ENCODE results near the gene TCF3. TPM values are rescaled to one million over a fixed set of nuclear protein-coding genes. Genes with fewer than 3 reads are reported as not detected.

The TCF3 gene
- total and polyA plus RNA-seq, 2 of the 8 experiments (the other 6 are each of a cell fraction or from before 2014, with no cell fraction given) = 241 to 348 TPM

GRCh38 chr19:1601613-1602064 is 50.8 kb downstream of the TCF3 start:
- H3K23me2 ChIP-seq (ENCODE audit: low read depth, low read length) = peaks cover 8% of the 10 kb centered on the region; the same call in 1 of the 2 replicates
- no peak overlapping the region for H3K4me3 ChIP-seq (ENCODE audit: extremely low read depth in 1 of 4, insufficient read depth in 2 of 4, low read depth in 3 of 4, low read length in 4 of 4)
- CTCF ChIA-PET (ENCODE audit: partially characterized antibody) = interaction anchor here (1.0 to 5.6 kb wide), 9 partner anchors 8 to 55 kb away, joined by 3 to 36 read pairs (median 4); no protein-coding TSS in a partner anchor
- no peak overlapping the region for H2BK20ac ChIP-seq (ENCODE audit: low read length)
- H3K9ac ChIP-seq (replicated peaks in 1 of 4; ENCODE audit: extremely low read depth in 1 of 4, low read depth in 3 of 4, low read length in 3 of 4) = no peak overlapping the region
- H3K14ac ChIP-seq (ENCODE audit: insufficient read length) = no peak overlapping the region
- no peak overlapping the region for H4K8ac ChIP-seq (ENCODE audit: extremely low read depth, insufficient read depth, low read length)
- no peak overlapping the region for H3K27ac ChIP-seq (ENCODE audit: low read depth, low read length)
- peaks cover 0 to 7% (median 3%) of the 10 kb centered on the region in 4 experiments; a peak in 6 of 7 replicates for H3K4me1 ChIP-seq (replicated peaks in 1 of 4; ENCODE audit: control insufficient read depth in 3 of 4, insufficient read depth in 4 of 4, low read length in 3 of 4)
- no peak overlapping the region for H4K5ac ChIP-seq (ENCODE audit: insufficient read length, low read depth, low read length)
- H2BK120ac ChIP-seq (replicated peaks; ENCODE audit: low read depth, low read length) = no peak overlapping the region
- H2AK5ac ChIP-seq (ENCODE audit: low read depth, low read length) = no peak overlapping the region
- POLR2A ChIA-PET (ENCODE audit: partially characterized antibody) = interaction anchor here (1.2 to 5.1 kb wide), 4 partner anchors 8 to 27 kb away, joined by 4 to 38 read pairs (median 8); partner anchors contain the start of gene MBD3
- H2AFZ ChIP-seq (ENCODE audit: low read length) = no peak overlapping the region
- H2BK5ac ChIP-seq (ENCODE audit: low read depth, low read length) = no peak overlapping the region
- 92% methylated on average over 10 of the region's 14 CpGs; no CpG with 5 or more reads in 1 of the 2 experiments for WGBS, 2 experiments (ENCODE audit: extremely low coverage in 1 of 2, insufficient coverage in 1 of 2, insufficient read length in 1 of 2, insufficient replicate concordance in 2 of 2, low coverage in 1 of 2, low lambda C conversion rate in 2 of 2, missing lambda C conversion rate in 1 of 2)
- FAIRE-seq (no peak), DNase-seq (ENCODE audit: low read depth in 1 of 2, low spot score in 2 of 2) (no peak)
- no peak overlapping the region for H3K18ac ChIP-seq (ENCODE audit: extremely low read depth, low read length)
- H4K91ac ChIP-seq (replicated peaks; ENCODE audit: insufficient read length, low read length) = no peak overlapping the region
- H3K79me2 ChIP-seq (ENCODE audit: control insufficient read depth in 1 of 2, insufficient read depth in 2 of 2, low read length in 2 of 2) = peaks cover 7 to 43% of the 10 kb centered on the region in 2 experiments
- TF ChIP-seq TEAD4 (IDR thresholded peaks at IDR 0.05; ENCODE audit: low read depth, low read length) = no peak
- TF ChIP-seq, protein P1, sequence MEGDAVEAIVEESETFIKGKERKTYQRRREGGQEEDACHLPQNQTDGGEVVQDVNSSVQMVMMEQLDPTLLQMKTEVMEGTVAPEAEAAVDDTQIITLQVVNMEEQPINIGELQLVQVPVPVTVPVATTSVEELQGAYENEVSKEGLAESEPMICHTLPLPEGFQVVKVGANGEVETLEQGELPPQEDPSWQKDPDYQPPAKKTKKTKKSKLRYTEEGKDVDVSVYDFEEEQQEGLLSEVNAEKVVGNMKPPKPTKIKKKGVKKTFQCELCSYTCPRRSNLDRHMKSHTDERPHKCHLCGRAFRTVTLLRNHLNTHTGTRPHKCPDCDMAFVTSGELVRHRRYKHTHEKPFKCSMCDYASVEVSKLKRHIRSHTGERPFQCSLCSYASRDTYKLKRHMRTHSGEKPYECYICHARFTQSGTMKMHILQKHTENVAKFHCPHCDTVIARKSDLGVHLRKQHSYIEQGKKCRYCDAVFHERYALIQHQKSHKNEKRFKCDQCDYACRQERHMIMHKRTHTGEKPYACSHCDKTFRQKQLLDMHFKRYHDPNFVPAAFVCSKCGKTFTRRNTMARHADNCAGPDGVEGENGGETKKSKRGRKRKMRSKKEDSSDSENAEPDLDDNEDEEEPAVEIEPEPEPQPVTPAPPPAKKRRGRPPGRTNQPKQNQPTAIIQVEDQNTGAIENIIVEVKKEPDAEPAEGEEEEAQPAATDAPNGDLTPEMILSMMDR (IDR thresholded peaks at IDR 0.05; ENCODE audit: control extremely low read depth in 1 of 3, insufficient read depth in 1 of 3, low read depth in 1 of 3, low read length in 3 of 3) = peak in 2 of 3 experiments; percentile 21 to 45; a peak in 2 of 4 replicates
- no peaks in the 10 kb centered on the region for H3K27me3 ChIP-seq (replicated peaks in 1 of 4; ENCODE audit: control insufficient read depth in 3 of 4, extremely low read depth in 1 of 4, insufficient read depth in 3 of 4, low read length in 3 of 4)
- no peak overlapping the region for H2BK12ac ChIP-seq (ENCODE audit: low read depth, low read length)
- no peak overlapping the region for H3K4ac ChIP-seq (replicated peaks; ENCODE audit: insufficient read length, low read depth, low read length)
- H3K23ac ChIP-seq (ENCODE audit: insufficient read length) = no peak overlapping the region
- peaks cover 16% of the 10 kb centered on the region for H3K79me1 ChIP-seq (ENCODE audit: low read depth, low read length)
- no peaks in the 10 kb centered on the region for H3K9me3 ChIP-seq (ENCODE audit: insufficient read depth in 2 of 2, low read depth in 1 of 2, low read length in 1 of 2)
- H3K4me2 ChIP-seq (ENCODE audit: insufficient read depth in 1 of 2, low read depth in 2 of 2, low read length in 2 of 2) = no peak overlapping the region
- H2BK15ac ChIP-seq (ENCODE audit: low read length) = no peak overlapping the region
- H3K36me3 ChIP-seq (ENCODE audit: control insufficient read depth in 2 of 4, insufficient read depth in 4 of 4, low read length in 3 of 4) = peaks cover 10 to 26% (median 20%) of the 10 kb centered on the region in 4 experiments
- H3K56ac ChIP-seq (replicated peaks; ENCODE audit: insufficient read length, low read depth, low read length) = no peak overlapping the region
- peaks cover 11 to 25% of the 10 kb centered on the region in 2 experiments for H4K20me1 ChIP-seq (replicated peaks in 1 of 2; ENCODE audit: control insufficient read depth in 1 of 2, insufficient read depth in 2 of 2, low read length in 2 of 2)

All from H1 (cell line).